GM18951 (cell line): ENCODE measurements around the gene COA7.

ENCODE experiments used
- POLR2A ChIP-seq: IDR thresholded peaks from 4 replicates; pipeline ENCODE4 v1.6.1; 2011; ENCODE audit warnings: mild to moderate bottlenecking; ENCODE audit not compliant: insufficient read length, insufficient read depth; ENCODE audit errors: extremely low read depth
- in situ Hi-C: fragments of 300-500 bp; cut with MboI; formaldehyde crosslinking; loops from one replicate; pipeline ENCODE4 v1.12.0; 2022; ENCODE audit warnings: low sequenced_read_pairs, mixed read lengths, inconsistent platforms; ENCODE audit not compliant: unreplicated experiment

The COA7 gene

GRCh38 chr1:52684545-52684944 lies 13.6 kb downstream of the COA7 start:
- in situ Hi-C loops: loop anchor here (10.0 kb wide), 1 partner anchor 270 kb away; no protein-coding TSS in a partner anchor
- TF ChIP-seq POLR2A: no peak

- in situ Hi-C loops: loop anchor here (10.0 kb wide), 1 partner anchor 269 kb away; no protein-coding TSS in a partner anchor
- TF ChIP-seq POLR2A: no peak
Measured at GRCh38 chr1:52683367-52683940, 14.7 kb downstream of the COA7 start.

- no peak for TF ChIP-seq POLR2A
- in situ Hi-C loops: loop anchor here (10.0 kb wide), 1 partner anchor 266 kb away; no protein-coding TSS in a partner anchor
Measured at GRCh38 chr1:52681136-52681535, 17.0 kb downstream of the COA7 start.

- no peak for TF ChIP-seq POLR2A
- in situ Hi-C loops: loop anchor here (10.0 kb wide), 1 partner anchor 266 kb away; no protein-coding TSS in a partner anchor
Measured at GRCh38 chr1:52680353-52680752, 17.8 kb downstream of the COA7 start.

GRCh38 chr1:52679498-52679897 lies 18.6 kb downstream of the COA7 start:
- in situ Hi-C loops: no loop called here
- no peak for TF ChIP-seq POLR2A

GRCh38 chr1:52679048-52679447 lies 19.1 kb downstream of the COA7 start:
- TF ChIP-seq POLR2A: no peak
- in situ Hi-C loops: no loop called here

- in situ Hi-C loops: no loop called here
- no peak for TF ChIP-seq POLR2A
Measured at GRCh38 chr1:52677076-52677806, 20.9 kb downstream of the COA7 start.

GRCh38 chr1:52676249-52676903 lies 21.8 kb downstream of the COA7 start:
- in situ Hi-C loops: no loop called here
- TF ChIP-seq POLR2A: no peak

GRCh38 chr1:52674497-52675384 lies 23.4 kb downstream of the COA7 start:
- in situ Hi-C loops: no loop called here
- TF ChIP-seq POLR2A: no peak

GRCh38 chr1:52673513-52673912 lies 24.6 kb downstream of the COA7 start:
- no peak for TF ChIP-seq POLR2A

GRCh38 chr1:52672946-52673345 lies 25.2 kb downstream of the COA7 start:
- no peak for TF ChIP-seq POLR2A
- in situ Hi-C loops: no loop called here

More at GRCh38 chr1:52673513-52673912, 24.6 kb downstream of the COA7 start:
- in situ Hi-C loops: no loop called here

- no peak for TF ChIP-seq POLR2A
- in situ Hi-C loops: no loop called here
Measured at GRCh38 chr1:52670604-52671003, 27.5 kb downstream of the COA7 start.

GRCh38 chr1:52669696-52670095 lies 28.5 kb downstream of the COA7 start:
- in situ Hi-C loops: no loop called here
- no peak for TF ChIP-seq POLR2A

GRCh38 chr1:52668711-52669110 lies 29.4 kb downstream of the COA7 start:
- no peak for TF ChIP-seq POLR2A
- in situ Hi-C loops: no loop called here
